Measurements from ENCODE around the gene ACBD5.

Gene ACBD5

GRCh38 chr10:27252267-27253000 lies 11.8 kb upstream of the ACBD5 start:
- Histone ChIP-seq H3K4me1 (ENCODE audit: control insufficient read depth, insufficient read depth, low read length) (no peaks in the 10 kb centered on the region), H3K27ac (ENCODE audit: low read depth, low read length) (no peak overlapping the region), H3K36me3 (ENCODE audit: control insufficient read depth, insufficient read depth, low read length) (no peaks in the 10 kb centered on the region), H3K9ac (ENCODE audit: low read depth, low read length) (no peak overlapping the region), H3K9me3 (ENCODE audit: control insufficient read depth, insufficient read depth, low read length) (no peaks in the 10 kb centered on the region; the same call in 1 of the 2 replicates), H3K4me3 (ENCODE audit: low read depth, low read length) (peak overlapping the region; percentile 26; the same call in 1 of the 2 replicates), H3K27me3 (ENCODE audit: control insufficient read depth, insufficient read depth, low read length) (peaks cover 3% of the 10 kb centered on the region)

- Histone ChIP-seq H3K9ac (ENCODE audit: low read depth, low read length) (no peak overlapping the region), H3K9me3 (ENCODE audit: control insufficient read depth, insufficient read depth, low read length) (no peaks in the 10 kb centered on the region; the same call in 1 of the 2 replicates), H3K4me1 (ENCODE audit: control insufficient read depth, insufficient read depth, low read length) (peaks cover 2% of the 10 kb centered on the region; the same call in 1 of the 2 replicates)
These were observed 11.0 kb upstream of the ACBD5 start for GRCh38 chr10:27251554-27251953.

GRCh38 chr10:27248215-27248614 lies 7.6 kb upstream of the ACBD5 start:
- no peaks in the 10 kb centered on the region for H3K36me3 ChIP-seq (ENCODE audit: control insufficient read depth, insufficient read depth, low read length)
- H3K4me1 ChIP-seq (ENCODE audit: control insufficient read depth, insufficient read depth, low read length): peaks cover 9% of the 10 kb centered on the region; the same call in 1 of the 2 replicates
- H3K4me3 ChIP-seq (ENCODE audit: low read depth, low read length): no peak overlapping the region
- no peaks in the 10 kb centered on the region for H3K27me3 ChIP-seq (ENCODE audit: control insufficient read depth, insufficient read depth, low read length)
- H3K27ac ChIP-seq (ENCODE audit: low read depth, low read length): no peak overlapping the region
- no peak overlapping the region for H3K9ac ChIP-seq (ENCODE audit: low read depth, low read length)
- no peaks in the 10 kb centered on the region for H3K9me3 ChIP-seq (ENCODE audit: control insufficient read depth, insufficient read depth, low read length)

More at GRCh38 chr10:27251554-27251953, 11.0 kb upstream of the ACBD5 start:
- H3K27me3 ChIP-seq (ENCODE audit: control insufficient read depth, insufficient read depth, low read length): no peaks in the 10 kb centered on the region
- no peak overlapping the region for H3K27ac ChIP-seq (ENCODE audit: low read depth, low read length)
- no peaks in the 10 kb centered on the region for H3K36me3 ChIP-seq (ENCODE audit: control insufficient read depth, insufficient read depth, low read length)
- H3K4me3 ChIP-seq (ENCODE audit: low read depth, low read length): no peak overlapping the region

- H3K27ac ChIP-seq (ENCODE audit: low read depth, low read length): no peak overlapping the region
- H3K9me3 ChIP-seq (ENCODE audit: control insufficient read depth, insufficient read depth, low read length): no peaks in the 10 kb centered on the region
- no peak overlapping the region for H3K9ac ChIP-seq (ENCODE audit: low read depth, low read length)
- no peak overlapping the region for H3K4me3 ChIP-seq (ENCODE audit: low read depth, low read length)
- no peaks in the 10 kb centered on the region for H3K27me3 ChIP-seq (ENCODE audit: control insufficient read depth, insufficient read depth, low read length)
- H3K36me3 ChIP-seq (ENCODE audit: control insufficient read depth, insufficient read depth, low read length): no peaks in the 10 kb centered on the region
- peaks cover 9% of the 10 kb centered on the region; the same call in 1 of the 2 replicates for H3K4me1 ChIP-seq (ENCODE audit: control insufficient read depth, insufficient read depth, low read length)
These were observed 6.8 kb upstream of the ACBD5 start for GRCh38 chr10:27247441-27247840.

DNA sequence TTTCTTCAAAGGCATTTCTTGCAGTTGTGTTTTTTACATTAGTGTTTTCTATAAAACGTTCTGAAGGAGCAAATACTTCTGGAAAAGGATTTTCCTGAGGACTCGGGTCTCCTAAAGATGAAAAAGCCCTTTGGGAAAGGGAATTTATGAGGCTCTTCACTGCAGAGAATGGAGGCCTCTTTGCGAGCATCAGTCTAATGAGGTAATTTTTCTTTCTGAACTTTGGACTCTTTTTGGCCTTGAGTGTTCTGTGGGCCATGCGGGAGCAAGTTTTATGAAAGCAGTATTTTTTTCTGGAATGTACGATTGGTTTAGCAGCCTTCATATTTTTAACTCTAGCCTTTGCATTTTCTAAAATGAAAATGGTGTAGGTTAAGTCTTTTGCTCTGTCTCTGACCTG lies 6.4 kb upstream of the ACBD5 start:
- Histone ChIP-seq H3K27me3 (ENCODE audit: control insufficient read depth, insufficient read depth, low read length) (no peaks in the 10 kb centered on the region), H3K36me3 (ENCODE audit: control insufficient read depth, insufficient read depth, low read length) (no peaks in the 10 kb centered on the region), H3K9me3 (ENCODE audit: control insufficient read depth, insufficient read depth, low read length) (no peaks in the 10 kb centered on the region), H3K27ac (ENCODE audit: low read depth, low read length) (no peak overlapping the region), H3K9ac (ENCODE audit: low read depth, low read length) (no peak overlapping the region), H3K4me3 (ENCODE audit: low read depth, low read length) (no peak overlapping the region), H3K4me1 (ENCODE audit: control insufficient read depth, insufficient read depth, low read length) (peaks cover 9% of the 10 kb centered on the region; the same call in 1 of the 2 replicates)

DNA sequence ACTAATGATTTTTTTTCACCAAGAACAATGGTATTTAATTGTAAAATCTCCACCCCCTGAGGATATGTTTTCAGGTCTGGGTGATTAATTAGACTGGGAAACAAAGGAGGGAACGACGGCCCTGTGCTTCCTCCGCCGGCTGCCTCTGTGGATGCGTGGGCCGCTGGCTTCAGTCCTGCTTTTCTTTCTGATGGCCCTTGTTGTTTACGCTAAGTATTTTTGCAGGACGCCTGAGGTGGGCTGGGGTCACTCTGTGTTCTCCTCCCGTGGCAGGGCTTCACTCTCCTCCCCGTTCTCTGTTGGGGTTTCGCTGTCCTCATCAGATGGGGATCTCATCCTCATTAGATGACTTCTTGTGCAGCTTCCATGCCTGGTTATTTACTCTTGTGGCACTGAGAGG lies 5.2 kb upstream of the ACBD5 start:
- peaks cover 9% of the 10 kb centered on the region; the same call in 1 of the 2 replicates for H3K4me1 ChIP-seq (ENCODE audit: control insufficient read depth, insufficient read depth, low read length)
- H3K9me3 ChIP-seq (ENCODE audit: control insufficient read depth, insufficient read depth, low read length): no peaks in the 10 kb centered on the region
- no peaks in the 10 kb centered on the region for H3K36me3 ChIP-seq (ENCODE audit: control insufficient read depth, insufficient read depth, low read length)
- no peak overlapping the region for H3K27ac ChIP-seq (ENCODE audit: low read depth, low read length)
- no peak overlapping the region for H3K9ac ChIP-seq (ENCODE audit: low read depth, low read length)
- H3K27me3 ChIP-seq (ENCODE audit: control insufficient read depth, insufficient read depth, low read length): no peaks in the 10 kb centered on the region
- H3K4me3 ChIP-seq (ENCODE audit: low read depth, low read length): no peak overlapping the region

GRCh38 chr10:27244976-27245375 lies 4.4 kb upstream of the ACBD5 start:
- Histone ChIP-seq H3K27me3 (ENCODE audit: control insufficient read depth, insufficient read depth, low read length) (no peaks in the 10 kb centered on the region), H3K27ac (ENCODE audit: low read depth, low read length) (no peak overlapping the region), H3K4me1 (ENCODE audit: control insufficient read depth, insufficient read depth, low read length) (peaks cover 9% of the 10 kb centered on the region; the same call in 1 of the 2 replicates), H3K9me3 (ENCODE audit: control insufficient read depth, insufficient read depth, low read length) (no peaks in the 10 kb centered on the region), H3K4me3 (ENCODE audit: low read depth, low read length) (no peak overlapping the region), H3K9ac (ENCODE audit: low read depth, low read length) (no peak overlapping the region), H3K36me3 (ENCODE audit: control insufficient read depth, insufficient read depth, low read length) (no peaks in the 10 kb centered on the region)

- H3K27ac ChIP-seq (ENCODE audit: low read depth, low read length): peak overlapping the region; percentile 93
- peaks cover 9% of the 10 kb centered on the region; the same call in 1 of the 2 replicates for H3K4me1 ChIP-seq (ENCODE audit: control insufficient read depth, insufficient read depth, low read length)
- no peaks in the 10 kb centered on the region for H3K9me3 ChIP-seq (ENCODE audit: control insufficient read depth, insufficient read depth, low read length)
- H3K36me3 ChIP-seq (ENCODE audit: control insufficient read depth, insufficient read depth, low read length): no peaks in the 10 kb centered on the region
- peak overlapping the region; percentile 64 for H3K9ac ChIP-seq (ENCODE audit: low read depth, low read length)
- H3K27me3 ChIP-seq (ENCODE audit: control insufficient read depth, insufficient read depth, low read length): no peaks in the 10 kb centered on the region
- H3K4me3 ChIP-seq (ENCODE audit: low read depth, low read length): peak overlapping the region; percentile 98
These were observed 2.5 kb upstream of the ACBD5 start for GRCh38 chr10:27242951-27243551.

DNA sequence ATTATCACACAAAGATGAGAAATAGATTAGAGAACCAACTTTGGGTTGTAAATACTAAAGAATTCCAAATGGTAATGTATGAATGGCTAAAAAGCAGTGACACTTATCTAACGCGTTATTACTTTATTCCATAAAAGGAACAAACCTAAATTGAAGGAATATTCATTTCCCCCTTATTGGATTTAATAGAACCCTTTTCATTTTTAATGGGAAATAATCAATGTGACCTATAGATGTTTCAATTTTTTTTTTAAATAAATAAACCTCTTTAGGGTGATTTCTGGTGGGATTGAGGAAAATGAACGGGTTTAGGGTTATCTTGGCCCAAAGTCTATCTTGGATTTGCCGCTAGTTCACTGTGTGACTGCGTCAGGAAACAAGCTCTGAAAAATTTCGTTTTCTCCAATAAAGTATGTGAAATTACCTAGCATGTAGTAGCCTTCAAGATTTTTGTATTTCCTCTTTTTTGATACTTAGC lies 1.9 kb upstream of the ACBD5 start:
- no peaks in the 10 kb centered on the region for H3K36me3 ChIP-seq (ENCODE audit: control insufficient read depth, insufficient read depth, low read length)
- peak overlapping the region; percentile 93 for H3K27ac ChIP-seq (ENCODE audit: low read depth, low read length)
- peak overlapping the region; percentile 64 for H3K9ac ChIP-seq (ENCODE audit: low read depth, low read length)
- H3K4me3 ChIP-seq (ENCODE audit: low read depth, low read length): peak overlapping the region; percentile 98
- peaks cover 9% of the 10 kb centered on the region; the same call in 1 of the 2 replicates for H3K4me1 ChIP-seq (ENCODE audit: control insufficient read depth, insufficient read depth, low read length)
- H3K27me3 ChIP-seq (ENCODE audit: control insufficient read depth, insufficient read depth, low read length): no peaks in the 10 kb centered on the region
- H3K9me3 ChIP-seq (ENCODE audit: control insufficient read depth, insufficient read depth, low read length): no peaks in the 10 kb centered on the region

DNA sequence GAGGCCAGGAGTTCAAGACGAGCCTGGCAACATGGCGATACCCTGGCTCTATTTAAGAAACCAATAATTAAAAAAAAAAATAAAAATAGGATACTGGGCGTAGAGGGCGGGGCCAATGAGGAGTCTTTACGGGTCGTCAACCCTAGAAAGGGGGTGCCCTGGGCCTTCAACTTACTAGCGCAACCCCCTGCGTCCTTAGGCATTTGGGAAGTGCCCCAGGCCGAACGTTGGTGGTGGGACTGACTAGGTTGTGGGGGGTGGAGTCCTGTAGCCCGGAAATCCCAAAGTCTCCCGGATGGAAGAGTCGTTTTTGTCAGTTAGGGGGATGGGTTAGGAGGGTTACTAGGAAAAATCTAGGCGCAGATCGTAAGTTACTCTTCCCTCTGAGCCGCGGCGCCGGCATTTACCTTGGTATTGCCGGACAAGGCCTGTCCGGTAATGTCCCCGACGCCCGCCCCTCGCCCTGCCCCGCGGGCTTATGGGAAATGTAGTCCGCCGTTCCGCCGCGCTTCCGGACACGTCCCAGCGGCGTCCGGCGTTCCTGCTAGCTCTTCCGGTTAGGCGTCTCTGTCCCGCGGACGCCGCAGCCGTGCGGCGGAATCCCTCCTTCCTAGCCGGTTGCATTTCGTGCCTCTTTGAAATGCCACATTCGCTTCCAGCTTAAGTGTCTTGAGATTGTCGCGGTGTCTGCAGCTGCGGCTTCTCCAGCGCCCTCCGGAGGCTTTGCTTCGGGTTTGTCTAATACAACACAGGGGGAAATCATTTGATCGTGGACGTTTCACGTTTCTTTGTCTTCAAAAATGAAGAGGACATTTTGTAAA lies 1.3 kb upstream of the ACBD5 start:
- no peaks in the 10 kb centered on the region for H3K36me3 ChIP-seq (ENCODE audit: control insufficient read depth, insufficient read depth, low read length)
- peak overlapping the region; percentile 98 for H3K4me3 ChIP-seq (ENCODE audit: low read depth, low read length)
- H3K27ac ChIP-seq (ENCODE audit: low read depth, low read length): peak overlapping the region; percentile 93
- H3K4me1 ChIP-seq (ENCODE audit: control insufficient read depth, insufficient read depth, low read length): peaks cover 9% of the 10 kb centered on the region; the same call in 1 of the 2 replicates
- H3K9ac ChIP-seq (ENCODE audit: low read depth, low read length): peak overlapping the region; percentile 64
- no peaks in the 10 kb centered on the region for H3K9me3 ChIP-seq (ENCODE audit: control insufficient read depth, insufficient read depth, low read length)
- no peaks in the 10 kb centered on the region for H3K27me3 ChIP-seq (ENCODE audit: control insufficient read depth, insufficient read depth, low read length)
